ES-I3 (cell line): ENCODE results near the gene ZP2.
"Not testable (repeated sequence)": the region's sequence is repeated elsewhere in the genome, so short reads cannot be mapped to it uniquely, and the experiment has no call there.

Experiments
- H3K36me3 ChIP-seq: 2 replicates; pipeline ENCODE4 v1.6.1; 2013; ENCODE audit warnings: mild to moderate bottlenecking, low read length, control low read depth, moderate library complexity; ENCODE audit not compliant: insufficient read depth
- H3K4me1 ChIP-seq: 2 replicates; pipeline ENCODE4 v1.6.1; 2013; ENCODE audit warnings: mild to moderate bottlenecking, control low read depth, low read length; ENCODE audit not compliant: insufficient read depth
- H3K9ac ChIP-seq: 2 replicates; pipeline ENCODE4 v1.6.1; 2013; ENCODE audit warnings: low read depth, mild to moderate bottlenecking, low read length, moderate library complexity
- H3K9me3 ChIP-seq: 2 replicates; pipeline ENCODE4 v1.6.1; 2013; ENCODE audit warnings: mild to moderate bottlenecking, low read length, moderate library complexity; ENCODE audit not compliant: control insufficient read depth, insufficient read depth

Gene ZP2

GRCh38 chr16:21175397-21175796 lies 36.0 kb downstream of the ZP2 start:
- H3K4me1 ChIP-seq = no peaks in the 10 kb centered on the region
- peaks cover 49% of the 10 kb centered on the region for H3K36me3 ChIP-seq
- no peak overlapping the region for H3K9ac ChIP-seq
- peaks cover 8% of the 10 kb centered on the region; the same call in 1 of the 2 replicates for H3K9me3 ChIP-seq

GRCh38 chr16:21172650-21173049 lies 38.7 kb downstream of the ZP2 start:
- no peaks in the 10 kb centered on the region for H3K4me1 ChIP-seq
- H3K9me3 ChIP-seq = no peaks in the 10 kb centered on the region
- peaks cover 36% of the 10 kb centered on the region for H3K36me3 ChIP-seq
- no peak overlapping the region for H3K9ac ChIP-seq

GRCh38 chr16:21170116-21170515 lies 41.3 kb downstream of the ZP2 start:
- H3K4me1 ChIP-seq, H3K9ac ChIP-seq, H3K9me3 ChIP-seq: not testable (repeated sequence)
- H3K36me3 ChIP-seq = peaks cover 24% of the 10 kb centered on the region

- Histone ChIP-seq H3K36me3 (peaks cover 19% of the 10 kb centered on the region; the same call in 1 of the 2 replicates), H3K9ac (no peak overlapping the region), H3K9me3 (no peaks in the 10 kb centered on the region), H3K4me1 (no peaks in the 10 kb centered on the region)
Observed at GRCh38 chr16:21169249-21169981, 42.0 kb downstream of the ZP2 start.

- peaks cover 18% of the 10 kb centered on the region for H3K36me3 ChIP-seq
- H3K9me3 ChIP-seq = no peaks in the 10 kb centered on the region
- H3K4me1 ChIP-seq = no peaks in the 10 kb centered on the region
- H3K9ac ChIP-seq = no peak overlapping the region
Observed at GRCh38 chr16:21167929-21168602, 43.3 kb downstream of the ZP2 start.

- Histone ChIP-seq H3K9me3 (no peaks in the 10 kb centered on the region), H3K36me3 (peaks cover 18% of the 10 kb centered on the region), H3K9ac (no peak overlapping the region), H3K4me1 (no peaks in the 10 kb centered on the region)
Observed at GRCh38 chr16:21167360-21167759, 44.0 kb downstream of the ZP2 start.

GRCh38 chr16:21166561-21166961 lies 44.8 kb downstream of the ZP2 start:
- H3K9ac ChIP-seq = no peak overlapping the region
- H3K36me3 ChIP-seq = peaks cover 18% of the 10 kb centered on the region
- H3K9me3 ChIP-seq = no peaks in the 10 kb centered on the region
- no peaks in the 10 kb centered on the region for H3K4me1 ChIP-seq

GRCh38 chr16:21164521-21165168 lies 46.7 kb downstream of the ZP2 start:
- Histone ChIP-seq H3K4me1 (no peaks in the 10 kb centered on the region), H3K9ac (no peak overlapping the region), H3K36me3 (peaks cover 16% of the 10 kb centered on the region), H3K9me3 (no peaks in the 10 kb centered on the region)

GRCh38 chr16:21163576-21163975 lies 47.8 kb downstream of the ZP2 start:
- no peaks in the 10 kb centered on the region for H3K4me1 ChIP-seq
- H3K36me3 ChIP-seq = peaks cover 16% of the 10 kb centered on the region

GRCh38 chr16:21162661-21163151 lies 48.7 kb downstream of the ZP2 start:
- peaks cover 16% of the 10 kb centered on the region for H3K36me3 ChIP-seq
- H3K9me3 ChIP-seq = no peaks in the 10 kb centered on the region
- no peaks in the 10 kb centered on the region; the same call in 1 of the 2 replicates for H3K4me1 ChIP-seq
- H3K9ac ChIP-seq = no peak overlapping the region

More at GRCh38 chr16:21163576-21163975, 47.8 kb downstream of the ZP2 start:
- Histone ChIP-seq H3K9me3 (no peaks in the 10 kb centered on the region), H3K9ac (no peak overlapping the region)

- no peaks in the 10 kb centered on the region; the same call in 1 of the 2 replicates for H3K4me1 ChIP-seq
- H3K9ac ChIP-seq = no peak overlapping the region
- peaks cover 16% of the 10 kb centered on the region for H3K36me3 ChIP-seq
- H3K9me3 ChIP-seq = no peaks in the 10 kb centered on the region
Observed at GRCh38 chr16:21161211-21161610, 50.2 kb downstream of the ZP2 start.

GRCh38 chr16:21160276-21160675 lies 51.1 kb downstream of the ZP2 start:
- no peak overlapping the region for H3K9ac ChIP-seq
- H3K36me3 ChIP-seq = peaks cover 16% of the 10 kb centered on the region
- no peaks in the 10 kb centered on the region; the same call in 1 of the 2 replicates for H3K4me1 ChIP-seq
- no peaks in the 10 kb centered on the region for H3K9me3 ChIP-seq

GRCh38 chr16:21159281-21159951 lies 52.0 kb downstream of the ZP2 start:
- no peaks in the 10 kb centered on the region for H3K9me3 ChIP-seq
- peaks cover 16% of the 10 kb centered on the region for H3K36me3 ChIP-seq
- H3K4me1 ChIP-seq = no peaks in the 10 kb centered on the region; the same call in 1 of the 2 replicates
- peak overlapping the region; percentile 77 for H3K9ac ChIP-seq
